Tibial artery (tissue), 4 donors: ENCODE measurements around the gene NUP50.

ENCODE experiments used
- DNase-seq, 2 donors: peaks; one replicate each; pipeline ENCODE4 v3.0.0-alpha.2; 2019
- H3K27ac ChIP-seq, 2 donors: fragments of 200-600 bp; sonication (generic) in 1 of 2; 1 replicate in 1 of 2; 2 replicates in 1 of 2; pipeline ENCODE4 v1.5.1; 2018 to 2019; ENCODE audit warnings: mild to moderate bottlenecking in 1 of 2
- H3K27me3 ChIP-seq, 2 donors: fragments of 200-600 bp; sonication (generic) in 1 of 2; one replicate each; pipeline versions ENCODE4 v1.5.1 to v1.6.0; 2016 to 2019
- H3K36me3 ChIP-seq, 3 donors: fragments of 200-600 bp; sonication (generic) in 2 of 3; one replicate each; pipeline ENCODE4 v1.5.1; 2016 to 2019; ENCODE audit warnings: mild to moderate bottlenecking in 2 of 3
- H3K4me1 ChIP-seq, 4 donors: fragments of 200-600 bp; sonication (generic) in 2 of 4; 1 replicate in 3 of 4; 2 replicates in 1 of 4; pipeline ENCODE4 v1.5.1; 2016 to 2019
- H3K4me3 ChIP-seq, 2 donors: fragments of 200-600 bp; sonication (generic) in 1 of 2; 1 replicate in 1 of 2; 2 replicates in 1 of 2; pipeline ENCODE4 v1.5.1; 2018 to 2019; ENCODE audit warnings: mild to moderate bottlenecking in 2 of 2
- H3K9me3 ChIP-seq, 3 donors: fragments of 200-600 bp; sonication (generic) in 1 of 3; one replicate each; pipeline ENCODE4 v1.5.1; 2016 to 2019
- CTCF ChIP-seq, 2 experiments: fragments of 200-600 bp in 1 of 2; fragments of 450-650 bp in 1 of 2; IDR thresholded peaks; one replicate each; pipeline ENCODE4 v1.5.1; 2017 to 2019; ENCODE audit warnings: antibody characterized with exemption in 2 of 2, mild to moderate bottlenecking in 1 of 2, moderate library complexity in 1 of 2
- intact Hi-C: fragments of 100-400 bp; cut with DNase I; formaldehyde crosslinking; loops from one replicate; pipeline ENCODE4 v1.15.0; 2023; ENCODE audit warnings: low total_unique reads

Gene NUP50

DNA sequence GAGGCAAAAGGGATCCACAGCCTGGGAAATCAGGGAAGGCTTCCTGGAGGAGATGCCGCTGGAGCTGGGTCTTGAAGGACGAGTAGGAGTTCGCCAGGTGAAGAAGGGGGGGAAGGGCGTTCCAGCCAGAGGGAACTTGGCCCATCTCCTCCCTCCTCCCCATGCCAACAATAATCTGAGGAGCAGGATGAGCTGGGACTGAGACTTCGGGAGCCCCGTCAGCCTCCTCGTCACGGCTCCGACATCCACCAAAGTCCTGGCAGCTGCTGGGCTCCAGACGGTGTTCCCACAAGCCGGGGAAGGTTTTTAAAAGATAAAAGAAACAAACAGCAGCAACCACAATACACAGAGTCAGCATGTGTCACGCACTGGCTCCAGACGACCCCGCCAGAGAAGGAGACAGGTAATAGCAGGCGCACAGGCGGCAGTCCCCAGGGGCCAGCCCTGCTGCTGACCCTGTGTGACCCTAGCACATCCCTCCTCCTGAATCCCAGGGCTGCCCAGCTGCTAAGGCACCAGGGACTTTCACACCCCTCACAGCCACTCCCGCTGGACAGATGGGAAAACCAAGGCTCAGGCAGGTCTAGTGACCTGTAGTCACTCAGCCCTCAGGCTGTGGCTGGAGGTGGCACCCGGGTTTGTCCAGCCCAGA is 37.3 kb downstream of the NUP50 start:
- Histone ChIP-seq H3K27ac (no peak overlapping the region), H3K27me3 (no peaks in the 10 kb centered on the region), H3K9me3 (no peaks in the 10 kb centered on the region), H3K4me1 (peaks cover 0 to 10% (median 5%) of the 10 kb centered on the region in 4 donors), H3K4me3 (no peak overlapping the region), H3K36me3 (peaks cover 43 to 100% (median 89%) of the 10 kb centered on the region in 3 donors)
- no peak for DNase-seq
- TF ChIP-seq CTCF (IDR thresholded peaks at IDR 0.05), result no peak
- intact Hi-C loops, result no loop called here

GRCh38 chr22:45201678-45202332 is 38.1 kb downstream of the NUP50 start:
- no peak for TF ChIP-seq CTCF (IDR thresholded peaks at IDR 0.05)
- Histone ChIP-seq H3K36me3 (peaks cover 37 to 97% (median 81%) of the 10 kb centered on the region in 3 donors), H3K4me1 (peaks cover 0 to 10% (median 5%) of the 10 kb centered on the region in 4 donors), H3K27me3 (no peaks in the 10 kb centered on the region), H3K27ac (no peak overlapping the region), H3K4me3 (no peak overlapping the region), H3K9me3 (no peaks in the 10 kb centered on the region)
- DNase-seq, result no peak
- intact Hi-C loops, result no loop called here

- TF ChIP-seq CTCF (IDR thresholded peaks at IDR 0.05), result no peak
- Histone ChIP-seq H3K27ac (no peak overlapping the region), H3K4me1 (peaks cover 0 to 10% (median 5%) of the 10 kb centered on the region in 4 donors), H3K9me3 (no peaks in the 10 kb centered on the region), H3K27me3 (no peaks in the 10 kb centered on the region), H3K4me3 (no peak overlapping the region), H3K36me3 (peaks cover 29 to 91% (median 73%) of the 10 kb centered on the region in 3 donors)
- intact Hi-C loops, result no loop called here
- DNase-seq, result no peak
Observed at GRCh38 chr22:45202333-45203149, 38.8 kb downstream of the NUP50 start.

DNA sequence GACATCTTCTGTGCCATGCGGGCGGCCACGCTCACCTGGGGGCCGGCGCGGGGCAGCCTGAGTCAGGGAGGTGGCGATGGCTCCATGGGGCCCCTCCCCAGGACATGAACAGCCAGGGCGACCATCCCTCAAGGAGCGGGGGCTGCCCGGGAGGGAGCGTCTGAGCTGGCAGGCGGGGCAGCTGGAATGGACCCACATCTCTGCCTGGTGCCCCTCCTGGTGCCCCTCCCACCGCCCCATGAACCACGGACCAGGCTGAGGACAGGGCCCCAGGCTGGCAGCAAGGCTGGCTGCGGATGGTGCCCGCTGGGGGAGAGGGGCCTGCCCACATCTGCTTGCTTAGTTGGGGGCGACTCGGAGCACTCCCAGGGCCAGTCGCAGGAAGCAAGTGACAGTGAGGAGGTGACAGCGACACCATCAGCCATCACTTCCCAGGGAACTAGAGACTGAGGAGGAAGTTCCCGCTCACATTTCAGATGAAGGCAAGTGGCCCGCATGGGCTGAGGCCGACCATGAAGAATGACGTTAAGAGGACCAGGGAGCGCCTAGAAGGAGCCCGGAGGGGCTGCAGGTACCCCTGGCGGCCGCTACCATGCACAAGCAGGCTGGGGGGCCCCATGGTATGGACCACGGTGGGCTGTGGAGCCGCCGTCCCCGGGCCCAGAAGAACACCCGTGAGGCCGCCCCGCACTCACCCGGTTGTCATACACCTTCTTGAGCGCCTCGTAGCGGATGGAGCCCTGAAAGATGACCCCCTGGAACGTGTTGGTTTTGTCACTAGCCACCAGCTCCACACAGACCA is 39.6 kb downstream of the NUP50 start:
- no peak overlapping the region for H3K4me3 ChIP-seq
- H3K27ac ChIP-seq, result no peak overlapping the region
- no peak for TF ChIP-seq CTCF (IDR thresholded peaks at IDR 0.05)
- H3K9me3 ChIP-seq, result no peaks in the 10 kb centered on the region
- H3K27me3 ChIP-seq, result no peaks in the 10 kb centered on the region
- DNase-seq, result peak in 1 of 2 donors; percentile 46
- peaks cover 23 to 90% (median 65%) of the 10 kb centered on the region in 3 donors for H3K36me3 ChIP-seq
- H3K4me1 ChIP-seq, result peaks cover 0 to 10% (median 5%) of the 10 kb centered on the region in 4 donors
- intact Hi-C loops, result no loop called here

DNA sequence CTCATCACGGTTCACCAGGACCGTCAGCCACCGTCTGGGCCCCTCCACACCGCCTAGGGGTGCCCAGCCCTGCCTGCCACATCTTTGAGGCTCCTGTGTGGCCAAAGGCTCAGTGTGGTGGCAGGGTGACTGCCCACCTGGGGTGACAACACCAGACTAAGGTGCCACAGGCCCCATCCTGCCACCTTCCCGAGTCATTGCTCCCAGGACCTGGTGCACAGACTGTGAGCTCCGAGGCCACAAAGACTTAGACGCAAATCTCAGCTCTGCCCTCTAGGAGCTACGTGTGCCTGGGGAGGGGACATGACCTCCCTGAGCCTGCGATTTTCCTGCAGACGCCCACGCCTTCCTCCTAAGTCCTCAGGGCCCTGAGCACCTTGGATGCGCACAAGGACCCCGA is 40.5 kb downstream of the NUP50 start:
- no peak for DNase-seq
- Histone ChIP-seq H3K4me1 (peaks cover 0 to 15% (median 8%) of the 10 kb centered on the region in 4 donors), H3K27me3 (no peaks in the 10 kb centered on the region), H3K9me3 (no peaks in the 10 kb centered on the region), H3K4me3 (no peak overlapping the region), H3K27ac (no peak overlapping the region), H3K36me3 (peaks cover 17 to 82% (median 56%) of the 10 kb centered on the region in 3 donors)
- intact Hi-C loops, result no loop called here
- no peak for TF ChIP-seq CTCF (IDR thresholded peaks at IDR 0.05)
